ENCODE results near the gene SLCO2B1.

Gene SLCO2B1

DNA sequence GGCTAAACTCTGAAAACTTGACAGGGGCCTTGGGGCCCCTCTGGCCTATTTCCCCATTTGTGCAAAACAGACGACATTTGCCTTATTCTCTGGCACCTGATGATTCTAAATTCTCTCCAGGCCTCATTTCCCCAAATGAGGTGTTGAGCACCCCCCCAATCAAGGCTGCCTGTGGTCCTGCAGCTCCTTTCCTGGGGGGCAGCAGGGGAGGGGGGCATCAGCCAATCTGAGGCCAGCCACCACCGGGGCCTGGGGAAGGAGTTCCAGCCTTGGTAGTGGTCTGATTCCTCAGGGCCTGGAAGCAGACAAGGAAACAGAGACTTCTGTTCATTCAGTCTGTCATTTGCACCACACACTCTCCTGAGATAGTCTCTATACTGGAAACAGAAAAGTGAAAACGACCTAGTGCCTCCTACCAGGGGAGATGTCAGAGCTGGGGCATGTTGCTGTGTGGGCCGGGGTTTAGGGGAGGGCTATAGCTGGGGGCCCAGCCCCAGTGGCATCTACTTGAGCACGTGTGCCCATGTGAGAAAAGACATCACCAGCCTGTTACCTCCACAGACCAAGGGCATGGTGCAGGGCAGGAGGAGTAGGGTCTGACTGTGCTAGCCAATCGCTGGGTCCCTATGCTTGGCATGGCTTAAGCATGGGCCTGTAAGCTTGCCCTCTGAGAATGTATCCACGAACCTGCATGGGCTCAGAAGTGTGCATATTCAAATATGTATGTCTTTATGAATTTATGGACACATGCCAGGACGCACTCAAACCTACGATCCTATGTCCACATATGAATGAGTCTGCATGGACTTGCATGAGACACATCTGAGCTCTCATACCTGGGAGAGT lies 87.9 kb downstream of the SLCO2B1 start:
- TF ChIP-seq, protein P1, sequence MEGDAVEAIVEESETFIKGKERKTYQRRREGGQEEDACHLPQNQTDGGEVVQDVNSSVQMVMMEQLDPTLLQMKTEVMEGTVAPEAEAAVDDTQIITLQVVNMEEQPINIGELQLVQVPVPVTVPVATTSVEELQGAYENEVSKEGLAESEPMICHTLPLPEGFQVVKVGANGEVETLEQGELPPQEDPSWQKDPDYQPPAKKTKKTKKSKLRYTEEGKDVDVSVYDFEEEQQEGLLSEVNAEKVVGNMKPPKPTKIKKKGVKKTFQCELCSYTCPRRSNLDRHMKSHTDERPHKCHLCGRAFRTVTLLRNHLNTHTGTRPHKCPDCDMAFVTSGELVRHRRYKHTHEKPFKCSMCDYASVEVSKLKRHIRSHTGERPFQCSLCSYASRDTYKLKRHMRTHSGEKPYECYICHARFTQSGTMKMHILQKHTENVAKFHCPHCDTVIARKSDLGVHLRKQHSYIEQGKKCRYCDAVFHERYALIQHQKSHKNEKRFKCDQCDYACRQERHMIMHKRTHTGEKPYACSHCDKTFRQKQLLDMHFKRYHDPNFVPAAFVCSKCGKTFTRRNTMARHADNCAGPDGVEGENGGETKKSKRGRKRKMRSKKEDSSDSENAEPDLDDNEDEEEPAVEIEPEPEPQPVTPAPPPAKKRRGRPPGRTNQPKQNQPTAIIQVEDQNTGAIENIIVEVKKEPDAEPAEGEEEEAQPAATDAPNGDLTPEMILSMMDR (conservative IDR thresholded peaks at IDR 0.05; ENCODE audit: low read depth, low read length): no peak
- Histone ChIP-seq H3K9ac (no peak overlapping the region), H3K4me3 (IDR thresholded peaks at IDR 0.05; ENCODE audit: insufficient read depth, low read depth, low read length) (no peak overlapping the region), H3K4me1 (ENCODE audit: low read depth, poor library complexity, severe bottlenecking) (no peaks in the 10 kb centered on the region), H4K20me1 (ENCODE audit: insufficient read depth) (no peaks in the 10 kb centered on the region), H3K4me2 (no peak overlapping the region), H3K27me3 (ENCODE audit: insufficient read depth, low read depth) (peaks cover 12% of the 10 kb centered on the region; the same call in 1 of the 2 replicates), H3K79me2 (ENCODE audit: insufficient read depth, low read depth) (no peaks in the 10 kb centered on the region), H2AFZ (ENCODE audit: low read depth) (no peak overlapping the region), H3K27ac (no peak overlapping the region), H3K36me3 (ENCODE audit: insufficient read depth) (no peaks in the 10 kb centered on the region)

DNA sequence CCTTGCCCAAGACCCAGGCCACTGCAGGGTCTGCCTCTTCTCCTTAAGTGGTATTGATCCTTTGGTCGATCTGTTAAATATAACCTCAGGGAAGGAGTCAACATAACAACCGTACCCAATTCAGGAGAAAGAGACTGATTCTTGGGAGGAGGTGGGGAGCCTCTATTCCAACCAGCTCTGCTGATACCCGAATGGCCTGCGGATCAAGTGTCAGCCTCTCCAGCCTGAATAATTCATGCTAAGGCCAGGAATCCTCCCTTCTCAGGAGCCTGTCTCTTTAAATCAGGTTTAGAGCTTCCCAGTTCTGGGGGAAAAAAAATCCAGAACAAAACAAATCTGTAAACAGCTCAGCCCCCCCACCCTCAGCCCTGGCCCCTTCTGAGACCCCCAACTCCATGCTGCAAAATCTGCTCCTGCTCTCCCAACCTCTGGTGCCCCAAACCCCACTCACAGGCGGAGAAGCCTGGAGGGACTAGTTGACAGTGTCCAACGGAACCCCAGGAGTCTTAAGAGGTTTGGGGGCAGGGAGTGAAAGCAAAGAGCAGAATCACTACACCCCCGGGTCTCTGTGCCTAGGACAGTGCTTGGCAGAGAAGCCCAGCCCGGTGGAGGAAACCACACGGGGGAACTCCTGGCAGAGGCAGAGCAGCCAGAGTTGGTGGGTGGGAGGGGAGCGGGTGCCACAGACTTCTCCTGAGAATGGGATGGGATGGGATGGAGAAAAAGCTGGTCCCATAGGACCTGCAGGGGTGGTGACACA lies 88.8 kb downstream of the SLCO2B1 start:
- TF ChIP-seq, protein P1 (conservative IDR thresholded peaks at IDR 0.05; ENCODE audit: low read depth, low read length): no peak

DNA sequence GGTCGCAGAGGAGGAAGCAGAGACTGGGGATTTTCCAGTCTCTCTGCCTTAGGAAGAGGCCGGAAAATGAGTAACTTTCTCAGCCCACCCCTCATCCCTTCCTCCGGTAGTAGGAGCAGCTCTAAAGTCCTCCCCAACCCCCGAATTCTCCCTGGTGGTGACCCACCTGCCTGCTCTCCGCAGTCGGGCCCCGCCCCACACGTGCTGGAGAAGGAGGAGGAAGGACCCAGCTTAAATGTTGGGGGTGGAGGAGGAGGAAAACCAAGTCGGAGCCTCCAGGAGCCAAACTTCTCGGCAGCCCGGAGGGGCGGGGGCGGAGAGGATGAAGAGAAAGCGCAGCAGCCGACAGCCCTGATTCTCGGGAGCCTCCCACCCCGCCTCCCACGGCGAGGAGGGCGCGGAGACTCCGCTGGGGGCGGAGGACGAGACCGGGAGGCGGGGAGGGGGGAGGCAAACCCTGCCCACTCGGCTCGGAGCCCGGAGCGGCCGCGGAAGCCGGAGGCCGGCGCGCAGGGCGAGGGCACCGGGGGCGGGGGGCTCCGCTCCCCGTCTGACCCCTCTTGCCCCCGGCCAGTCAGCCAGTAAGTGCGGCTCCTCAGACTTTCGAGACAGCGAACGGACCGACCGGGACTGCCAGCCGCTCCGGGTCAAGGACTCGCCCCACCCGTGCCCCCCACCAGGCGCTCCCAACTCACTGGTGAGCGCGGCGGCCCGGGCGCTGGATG lies 89.6 kb downstream of the SLCO2B1 start, which contains the start of gene TPBGL:
TPBGL (plus strand) TSS at position 464 of the 725 bp plus-strand sequence. CDS start 276 bp downstream, outside the sequence.
- Histone ChIP-seq H3K4me2 (no peak within 1 kb of the TSS), H2AFZ (ENCODE audit: low read depth) (no peak within 1 kb of the TSS), H3K27ac (no peak within 1 kb of the TSS), H3K9ac (no peak within 1 kb of the TSS), H3K36me3 (ENCODE audit: insufficient read depth) (no peaks in the 10 kb centered on the region), H3K4me3 (IDR thresholded peaks at IDR 0.05; ENCODE audit: insufficient read depth, low read depth, low read length) (no peak within 1 kb of the TSS), H3K27me3 (ENCODE audit: insufficient read depth, low read depth) (peaks cover 12% of the 10 kb centered on the region; the same call in 1 of the 2 replicates), H3K4me1 (ENCODE audit: low read depth, poor library complexity, severe bottlenecking) (no peaks in the 10 kb centered on the region), H3K79me2 (ENCODE audit: insufficient read depth, low read depth) (no peaks in the 10 kb centered on the region), H4K20me1 (ENCODE audit: insufficient read depth) (no peaks in the 10 kb centered on the region)
- TF ChIP-seq, protein P1 (conservative IDR thresholded peaks at IDR 0.05; ENCODE audit: low read depth, low read length): no peak

More for the DNA sequence above, 88.8 kb downstream of the SLCO2B1 start:
- no peaks in the 10 kb centered on the region for H3K4me1 ChIP-seq (ENCODE audit: low read depth, poor library complexity, severe bottlenecking)
- peaks cover 12% of the 10 kb centered on the region; the same call in 1 of the 2 replicates for H3K27me3 ChIP-seq (ENCODE audit: insufficient read depth, low read depth)
- no peak overlapping the region for H3K27ac ChIP-seq
- H3K79me2 ChIP-seq (ENCODE audit: insufficient read depth, low read depth): no peaks in the 10 kb centered on the region
- no peaks in the 10 kb centered on the region for H3K36me3 ChIP-seq (ENCODE audit: insufficient read depth)
- H4K20me1 ChIP-seq (ENCODE audit: insufficient read depth): no peaks in the 10 kb centered on the region
- H3K4me3 ChIP-seq (IDR thresholded peaks at IDR 0.05; ENCODE audit: insufficient read depth, low read depth, low read length): no peak overlapping the region
- no peak overlapping the region for H2AFZ ChIP-seq (ENCODE audit: low read depth)
- H3K9ac ChIP-seq: no peak overlapping the region
- H3K4me2 ChIP-seq: no peak overlapping the region
